Spleen (tissue), 7 donors: ENCODE results near the gene TMEM138.

Experiments used
- POLR2A ChIP-seq, 3 donors: fragments of 450-650 bp; IDR thresholded peaks; one replicate each; pipeline ENCODE4 v1.5.1; 2017; ENCODE audit warnings: antibody characterized with exemption in 3 of 3, mild to moderate bottlenecking in 1 of 3
- POLR2AphosphoS5 ChIP-seq, 3 donors: sonication (generic); formaldehyde crosslinking; IDR thresholded peaks; one replicate each; pipeline ENCODE4 v1.5.1; 2017; ENCODE audit warnings: antibody characterized with exemption in 3 of 3
- TF ChIP-seq, protein P1 (sequence below), 11 experiments: fragments of 200-600 bp in 7 of 11; fragments of 450-650 bp in 4 of 11; sonication (generic) in 4 of 11; IDR thresholded peaks in 8 of 11; conservative IDR thresholded peaks in 3 of 11; 1 replicate in 7 of 11; 2 replicates in 4 of 11; pipeline versions ENCODE4 v1.4.0 to v1.8.0; 2016 to 2021; ENCODE audit warnings: antibody characterized with exemption in 11 of 11, inconsistent platforms in 4 of 11, mild to moderate bottlenecking in 1 of 11
- donor health status: DM: no; HTN: no; CAD: no; lungs with moderate emphysema.
- donor health status: DM: no; HTN: no; CAD: no.
- donor health status: DM: no; HTN: no; CAD: no.

DNA sequence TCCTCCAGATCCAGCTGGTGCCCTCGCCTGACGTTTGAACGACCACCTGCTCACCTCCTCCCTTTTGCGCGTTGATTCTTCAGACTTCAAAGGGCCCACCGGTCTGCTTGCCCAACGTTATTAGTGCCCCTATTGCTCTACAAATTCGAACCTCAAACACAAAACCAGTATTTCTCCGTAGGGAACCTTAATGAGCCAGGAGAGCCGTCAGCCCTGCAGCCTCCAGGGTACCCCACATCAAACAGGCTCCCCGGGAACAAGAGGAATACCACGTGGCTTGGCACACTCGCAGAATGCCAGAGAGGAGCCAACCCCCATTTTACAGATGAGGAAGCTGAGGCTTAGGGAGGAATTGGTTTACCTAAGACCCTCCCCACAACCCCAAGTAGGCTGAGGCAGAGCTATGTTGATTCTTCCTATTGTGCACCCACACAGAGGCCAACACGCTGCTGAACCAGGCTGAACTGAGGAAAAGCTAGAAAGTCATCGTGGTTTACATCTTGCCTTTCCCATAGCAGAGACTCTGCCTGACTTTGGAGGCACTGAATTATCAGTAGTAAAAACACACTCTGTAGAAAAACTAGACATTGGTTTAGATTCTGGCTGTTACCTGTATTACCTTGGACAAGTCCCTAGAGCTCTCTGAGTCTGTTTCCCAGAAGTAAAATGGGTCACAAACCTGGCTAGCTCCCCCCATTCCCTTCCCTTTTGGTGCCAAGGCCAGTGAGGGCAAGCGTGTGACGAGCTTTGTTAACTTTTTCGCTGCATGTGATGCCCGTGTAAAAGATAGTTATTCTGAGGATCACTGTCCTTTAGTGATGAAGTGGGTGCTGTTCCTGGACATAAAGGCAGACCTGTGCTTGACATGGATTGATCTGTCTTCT is 28.4 kb upstream of the TMEM138 start:
- TF ChIP-seq, protein P1, sequence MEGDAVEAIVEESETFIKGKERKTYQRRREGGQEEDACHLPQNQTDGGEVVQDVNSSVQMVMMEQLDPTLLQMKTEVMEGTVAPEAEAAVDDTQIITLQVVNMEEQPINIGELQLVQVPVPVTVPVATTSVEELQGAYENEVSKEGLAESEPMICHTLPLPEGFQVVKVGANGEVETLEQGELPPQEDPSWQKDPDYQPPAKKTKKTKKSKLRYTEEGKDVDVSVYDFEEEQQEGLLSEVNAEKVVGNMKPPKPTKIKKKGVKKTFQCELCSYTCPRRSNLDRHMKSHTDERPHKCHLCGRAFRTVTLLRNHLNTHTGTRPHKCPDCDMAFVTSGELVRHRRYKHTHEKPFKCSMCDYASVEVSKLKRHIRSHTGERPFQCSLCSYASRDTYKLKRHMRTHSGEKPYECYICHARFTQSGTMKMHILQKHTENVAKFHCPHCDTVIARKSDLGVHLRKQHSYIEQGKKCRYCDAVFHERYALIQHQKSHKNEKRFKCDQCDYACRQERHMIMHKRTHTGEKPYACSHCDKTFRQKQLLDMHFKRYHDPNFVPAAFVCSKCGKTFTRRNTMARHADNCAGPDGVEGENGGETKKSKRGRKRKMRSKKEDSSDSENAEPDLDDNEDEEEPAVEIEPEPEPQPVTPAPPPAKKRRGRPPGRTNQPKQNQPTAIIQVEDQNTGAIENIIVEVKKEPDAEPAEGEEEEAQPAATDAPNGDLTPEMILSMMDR (IDR thresholded peaks at IDR 0.05 in 8 of 11, conservative IDR thresholded peaks at IDR 0.05 in 3 of 11) = no peak
- TF ChIP-seq POLR2A (IDR thresholded peaks at IDR 0.05) (no peak), POLR2AphosphoS5 (IDR thresholded peaks at IDR 0.05) (no peak)
